SK-N-SH (cell line): ENCODE results near the gene MBNL1. TPM values are rescaled to one million over a fixed set of nuclear protein-coding genes. Genes with fewer than 3 reads are reported as not detected.

Source experiments
- CTCF ChIA-PET: fragments of 300-600, 350-600 bp; formaldehyde crosslinking; extraction: SDS; loops from one replicate; lab custom pipeline; 2021; lab: Yijun Ruan, JAX
- POLR2A ChIA-PET: fragments of 350-600 bp; sonication (Branson Sonifier 250); formaldehyde crosslinking; extraction: SDS; loops from one replicate; lab custom pipeline; 2020; ENCODE audit warnings: antibody characterized with exemption, inconsistent platforms; lab: Yijun Ruan, JAX
- DNase-seq: peaks from one replicate; pipeline ENCODE4 v3.0.0; 2012
- H2AFZ ChIP-seq: fragments of 200-600 bp; sonication (generic); 2 replicates; pipeline ENCODE4 v1.8.1; 2016; ENCODE audit warnings: antibody characterized with exemption, mild to moderate bottlenecking, low read depth
- H3F3A ChIP-seq: fragments of 200-600 bp; sonication (generic); replicated peaks from 2 replicates; pipeline ENCODE3; 2016; ENCODE audit warnings: antibody characterized with exemption, mild to moderate bottlenecking; ENCODE audit not compliant: insufficient read depth
- H3K27ac ChIP-seq, 2 experiments: fragments of 200-500 bp in 1 of 2; fragments of 200-600 bp in 1 of 2; sonication (Bioruptor generic) in 1 of 2; sonication (generic), shearing (Covaris generic) in 1 of 2; 2 replicates each; pipeline versions ENCODE4 v1.5.1 to v1.6.1; 2014 to 2016; ENCODE audit warnings: low read depth in 2 of 2, inconsistent platforms in 1 of 2, low read length in 1 of 2, mild to moderate bottlenecking in 1 of 2, mixed read lengths in 1 of 2
- H3K27me3 ChIP-seq: fragments of 200-600 bp; sonication (generic), shearing (Covaris generic); 2 replicates; pipeline ENCODE4 v1.6.1; 2016; ENCODE audit warnings: mixed run types; ENCODE audit not compliant: insufficient read depth
- H3K36me3 ChIP-seq, 2 experiments: fragments of 200-500 bp in 1 of 2; fragments of 200-600 bp in 1 of 2; sonication (Bioruptor generic) in 1 of 2; sonication (generic) in 1 of 2; replicated peaks in 1 of 2; 2 replicates each; pipeline versions ENCODE3 to v1.5.1; 2014 to 2016; ENCODE audit warnings: low read length in 1 of 2, mild to moderate bottlenecking in 1 of 2; ENCODE audit not compliant: insufficient read depth in 2 of 2, control insufficient read depth in 1 of 2
- H3K4me1 ChIP-seq, 2 experiments: fragments of 200-500 bp in 1 of 2; fragments of 200-600 bp in 1 of 2; sonication (Bioruptor generic) in 1 of 2; sonication (generic), shearing (Covaris generic) in 1 of 2; 2 replicates each; pipeline versions ENCODE4 v1.5.1 to v1.6.1; 2014 to 2016; ENCODE audit warnings: low read depth in 1 of 2, low read length in 1 of 2, mixed run types in 1 of 2; ENCODE audit not compliant: insufficient read depth in 2 of 2, control insufficient read depth in 1 of 2
- H3K4me2 ChIP-seq: fragments of 200-600 bp; sonication (generic), shearing (Covaris generic); 2 replicates; pipeline ENCODE4 v1.6.1; 2017; ENCODE audit warnings: mixed run types
- H3K4me3 ChIP-seq, 2 experiments: fragments of 200-500 bp in 1 of 2; fragments of 200-600 bp in 1 of 2; sonication (Bioruptor generic) in 1 of 2; sonication (generic), shearing (Covaris generic) in 1 of 2; 2 replicates each; pipeline versions ENCODE4 v1.5.1 to v1.8.1; 2014 to 2016; ENCODE audit warnings: low read depth in 2 of 2, inconsistent platforms in 1 of 2, low read length in 1 of 2, mild to moderate bottlenecking in 1 of 2, mixed read lengths in 1 of 2, moderate library complexity in 1 of 2
- H3K79me2 ChIP-seq: fragments of 200-600 bp; sonication (generic); 2 replicates; pipeline ENCODE4 v1.8.1; 2017; ENCODE audit warnings: mild to moderate bottlenecking; ENCODE audit not compliant: insufficient read depth
- H3K9ac ChIP-seq: fragments of 200-600 bp; sonication (generic); 2 replicates; pipeline ENCODE4 v1.6.1; 2017; ENCODE audit warnings: mixed run types
- H3K9me2 ChIP-seq: fragments of 200-600 bp; sonication (generic); 2 replicates; pipeline ENCODE4 v1.6.1; 2017; ENCODE audit warnings: mixed run types
- H3K9me3 ChIP-seq: fragments of 200-600 bp; sonication (generic); 2 replicates; pipeline ENCODE4 v1.6.1; 2017; ENCODE audit warnings: mixed run types, mild to moderate bottlenecking, moderate library complexity
- H4K20me1 ChIP-seq: fragments of 200-600 bp; sonication (generic); 2 replicates; pipeline ENCODE4 v1.6.1; 2017; ENCODE audit warnings: mild to moderate bottlenecking, mixed run types; ENCODE audit not compliant: insufficient read depth
- ELF1 ChIP-seq: IDR thresholded peaks from 2 replicates; pipeline ENCODE4 v1.4.0; 2012
- EP300 ChIP-seq, 2 experiments: IDR thresholded peaks; 2 replicates each; pipeline versions ENCODE4 v1.4.0 to v1.6.1; 2012; ENCODE audit warnings: borderline replicate concordance in 1 of 2, low read depth in 1 of 2, low read length in 1 of 2
- EZH2phosphoT487 ChIP-seq: fragments of 200-600 bp; sonication (generic); IDR thresholded peaks from 2 replicates; pipeline ENCODE4 v1.6.1; 2017; ENCODE audit warnings: low read depth, mixed run types, mild to moderate bottlenecking, antibody characterized with exemption, moderate library complexity, borderline replicate concordance
- FOXM1 ChIP-seq: IDR thresholded peaks from 2 replicates; pipeline ENCODE4 v1.4.0; 2012; ENCODE audit warnings: low read depth, mild to moderate bottlenecking
- GABPA ChIP-seq: IDR thresholded peaks from 2 replicates; pipeline ENCODE4 v1.4.0; 2012; ENCODE audit warnings: low read depth, mild to moderate bottlenecking
- GATA2 ChIP-seq: sonication (generic); formaldehyde crosslinking; IDR thresholded peaks from 2 replicates; pipeline ENCODE4 v1.5.0; 2020; ENCODE audit warnings: mild to moderate bottlenecking, missing genetic modification reagents
- MXI1 ChIP-seq: IDR thresholded peaks from 2 replicates; pipeline ENCODE4 v1.6.1; 2012; ENCODE audit warnings: mild to moderate bottlenecking, low read depth, low read length, improper control_type of control experiment
- RAD21 ChIP-seq: IDR thresholded peaks from 2 replicates; pipeline ENCODE4 v1.6.1; 2012; ENCODE audit warnings: mild to moderate bottlenecking, low read length
- RCOR1 ChIP-seq: fragments of 150-350 bp; IDR thresholded peaks from 2 replicates; pipeline ENCODE4 v1.6.1; 2017; ENCODE audit warnings: antibody characterized with exemption, low read length
- RFX5 ChIP-seq: IDR thresholded peaks from 2 replicates; pipeline ENCODE4 v1.6.1; 2012; ENCODE audit warnings: mild to moderate bottlenecking, improper control_type of control experiment, low read length
- SMC3 ChIP-seq: IDR thresholded peaks from 2 replicates; pipeline ENCODE4 v1.6.1; 2012; ENCODE audit warnings: low read depth, low read length, improper control_type of control experiment
- TAF1 ChIP-seq: IDR thresholded peaks from 2 replicates; pipeline ENCODE4 v1.6.1; 2012; ENCODE audit warnings: low read depth, mild to moderate bottlenecking, low read length, moderate library complexity, borderline replicate concordance
- TEAD4 ChIP-seq: IDR thresholded peaks from 2 replicates; pipeline ENCODE4 v1.4.0; 2012; ENCODE audit warnings: mild to moderate bottlenecking, borderline replicate concordance; ENCODE audit not compliant: insufficient read depth
- YY1 ChIP-seq: IDR thresholded peaks from 2 replicates; pipeline ENCODE4 v1.4.0; 2012; ENCODE audit warnings: low read depth, mild to moderate bottlenecking
- WGBS: methylation state at CpG from one replicate; pipeline ENCODE4 v1.1.6; 2017; ENCODE audit warnings: low lambda C conversion rate; 5-methylcytosine and 5-hydroxymethylcytosine counted together
- polyA plus RNA-seq, 3 experiments: library from polyadenylated mRNA; depleted of rRNA; stranded (reverse); fragments of >200 nt; gene quantifications; 2 replicates each; pipeline ENCODE4 v1.2.3, GENCODE V29; 2012
- TF ChIP-seq, protein P1 (sequence below): fragments of 200-600 bp; sonication (generic); IDR thresholded peaks from 2 replicates; pipeline ENCODE4 v1.6.1; 2017; ENCODE audit warnings: antibody characterized with exemption, mild to moderate bottlenecking, moderate library complexity
- TF ChIP-seq, protein P2 (sequence below): fragments of 150-350 bp; IDR thresholded peaks from 2 replicates; pipeline ENCODE4 v1.6.1; 2016; ENCODE audit warnings: mild to moderate bottlenecking, low read depth, low read length
- TF ChIP-seq, protein P3 (sequence below): fragments of 150-350 bp; IDR thresholded peaks from 2 replicates; pipeline ENCODE4 v1.6.1; 2017; ENCODE audit warnings: antibody characterized with exemption, low read length, low read depth, borderline replicate concordance

Gene MBNL1
- polyA plus RNA-seq, 1 of the 3 experiments (the other 2 are of a cell fraction), result 44.3 TPM

DNA sequence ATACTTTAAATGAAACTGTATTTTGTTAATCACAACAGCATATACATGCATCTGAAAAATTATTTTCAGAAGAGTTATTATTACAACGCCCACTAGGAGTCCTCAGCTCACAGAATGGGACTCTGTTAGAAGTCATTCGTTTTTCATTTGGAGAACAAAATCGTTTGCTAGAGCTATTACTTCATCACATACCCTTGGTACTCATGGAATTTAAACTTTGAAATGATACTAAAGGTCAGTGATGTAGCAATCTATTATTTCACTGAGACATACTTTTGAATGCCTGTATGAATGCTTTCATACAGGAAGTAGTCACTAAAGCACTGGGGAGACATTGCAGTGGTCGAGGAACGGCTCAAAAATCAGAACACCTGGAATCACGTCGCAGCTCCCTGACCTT is 198.1 kb downstream of the MBNL1 start:
- no peaks in the 10 kb centered on the region for H3K9me2 ChIP-seq
- H3K79me2 ChIP-seq, result no peaks in the 10 kb centered on the region
- no peak overlapping the region for H3K9ac ChIP-seq
- no peaks in the 10 kb centered on the region for H4K20me1 ChIP-seq
- POLR2A ChIA-PET, result no interaction called here
- no peaks in the 10 kb centered on the region for H3K27me3 ChIP-seq
- peaks cover 45% of the 10 kb centered on the region for H3F3A ChIP-seq
- no peaks in the 10 kb centered on the region for H3K9me3 ChIP-seq
- CTCF ChIA-PET, result interaction anchor here (0.6 to 2.3 kb wide), 14 partner anchors 9 to 560 kb away, joined by 3 to 12 read pairs (median 4); no protein-coding TSS in a partner anchor
- TF ChIP-seq, protein P1, sequence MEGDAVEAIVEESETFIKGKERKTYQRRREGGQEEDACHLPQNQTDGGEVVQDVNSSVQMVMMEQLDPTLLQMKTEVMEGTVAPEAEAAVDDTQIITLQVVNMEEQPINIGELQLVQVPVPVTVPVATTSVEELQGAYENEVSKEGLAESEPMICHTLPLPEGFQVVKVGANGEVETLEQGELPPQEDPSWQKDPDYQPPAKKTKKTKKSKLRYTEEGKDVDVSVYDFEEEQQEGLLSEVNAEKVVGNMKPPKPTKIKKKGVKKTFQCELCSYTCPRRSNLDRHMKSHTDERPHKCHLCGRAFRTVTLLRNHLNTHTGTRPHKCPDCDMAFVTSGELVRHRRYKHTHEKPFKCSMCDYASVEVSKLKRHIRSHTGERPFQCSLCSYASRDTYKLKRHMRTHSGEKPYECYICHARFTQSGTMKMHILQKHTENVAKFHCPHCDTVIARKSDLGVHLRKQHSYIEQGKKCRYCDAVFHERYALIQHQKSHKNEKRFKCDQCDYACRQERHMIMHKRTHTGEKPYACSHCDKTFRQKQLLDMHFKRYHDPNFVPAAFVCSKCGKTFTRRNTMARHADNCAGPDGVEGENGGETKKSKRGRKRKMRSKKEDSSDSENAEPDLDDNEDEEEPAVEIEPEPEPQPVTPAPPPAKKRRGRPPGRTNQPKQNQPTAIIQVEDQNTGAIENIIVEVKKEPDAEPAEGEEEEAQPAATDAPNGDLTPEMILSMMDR, result peak; percentile 62
- TF ChIP-seq, protein P2, sequence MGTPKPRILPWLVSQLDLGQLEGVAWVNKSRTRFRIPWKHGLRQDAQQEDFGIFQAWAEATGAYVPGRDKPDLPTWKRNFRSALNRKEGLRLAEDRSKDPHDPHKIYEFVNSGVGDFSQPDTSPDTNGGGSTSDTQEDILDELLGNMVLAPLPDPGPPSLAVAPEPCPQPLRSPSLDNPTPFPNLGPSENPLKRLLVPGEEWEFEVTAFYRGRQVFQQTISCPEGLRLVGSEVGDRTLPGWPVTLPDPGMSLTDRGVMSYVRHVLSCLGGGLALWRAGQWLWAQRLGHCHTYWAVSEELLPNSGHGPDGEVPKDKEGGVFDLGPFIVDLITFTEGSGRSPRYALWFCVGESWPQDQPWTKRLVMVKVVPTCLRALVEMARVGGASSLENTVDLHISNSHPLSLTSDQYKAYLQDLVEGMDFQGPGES, result no peak
- TF ChIP-seq RAD21 (peak; percentile 42), RFX5 (no peak)
- no peak overlapping the region for H2AFZ ChIP-seq
- peak; percentile 32 for DNase-seq
- H3K4me3 ChIP-seq, result no peak overlapping the region
- H3K4me1 ChIP-seq, result no peaks in the 10 kb centered on the region; a peak in 1 of 4 replicates
- no peak overlapping the region for H3K27ac ChIP-seq
- 62% methylated on average over 7 of the region's 7 CpGs for WGBS
- H3K4me2 ChIP-seq, result no peak overlapping the region
- peaks cover 43 to 60% of the 10 kb centered on the region in 2 experiments for H3K36me3 ChIP-seq

DNA sequence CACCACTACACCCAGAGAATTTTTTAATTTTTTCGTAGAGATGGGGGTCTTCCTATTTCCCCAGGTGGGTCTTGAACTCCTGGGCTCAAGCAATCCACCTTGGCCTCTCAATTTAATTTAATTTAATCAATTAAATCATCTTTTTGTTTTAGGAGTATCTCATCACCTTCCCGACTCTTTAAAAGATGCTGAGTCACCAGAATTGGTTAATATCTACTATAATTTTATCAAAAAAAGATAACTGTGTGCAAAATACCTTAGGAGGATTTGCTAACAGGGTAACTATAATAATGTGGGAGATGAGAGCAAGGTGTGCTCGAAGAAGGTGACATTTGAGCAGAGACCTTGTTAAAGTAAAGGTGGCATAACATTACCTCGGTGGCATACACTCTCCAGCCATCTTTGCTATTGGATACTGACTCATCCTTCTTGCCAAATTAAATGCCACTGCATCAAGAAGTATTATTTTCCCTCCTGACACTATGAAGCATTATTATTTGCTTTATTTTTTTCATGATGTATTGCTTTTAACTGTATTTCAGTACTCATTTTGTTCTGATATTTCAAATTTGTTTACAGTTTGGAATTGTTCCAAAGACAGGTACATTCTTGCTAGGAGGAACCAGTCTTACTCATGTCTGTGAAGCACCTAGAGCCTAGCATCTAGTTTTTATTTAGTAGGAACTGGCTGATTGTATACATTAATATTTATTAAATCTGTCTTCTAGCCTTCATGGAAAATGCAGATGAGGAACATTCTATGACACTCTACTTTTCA is 200.7 kb downstream of the MBNL1 start:
- Histone ChIP-seq H3K27me3 (no peaks in the 10 kb centered on the region), H3K4me3 (no peak overlapping the region), H3K9me3 (no peaks in the 10 kb centered on the region), H3K36me3 (peaks cover 18 to 35% of the 10 kb centered on the region in 2 experiments), H3K9me2 (no peaks in the 10 kb centered on the region), H2AFZ (no peak overlapping the region), H3K27ac (no peak overlapping the region), H3K4me1 (peaks cover 0 to 3% of the 10 kb centered on the region in 2 experiments; a peak in 1 of 4 replicates), H3F3A (peaks cover 46% of the 10 kb centered on the region), H4K20me1 (no peaks in the 10 kb centered on the region), H3K79me2 (no peaks in the 10 kb centered on the region), H3K4me2 (no peak overlapping the region), H3K9ac (no peak overlapping the region)
- ChIA-PET POLR2A (no interaction called here), CTCF (no interaction called here)
- WGBS, result 88% methylated on average over 4 of the region's 4 CpGs
- no peak for DNase-seq
- TF ChIP-seq TAF1, result no peak
- TF ChIP-seq RCOR1, result no peak
- TF ChIP-seq YY1, result no peak
- no peak for TF ChIP-seq GATA2 (CRISPR knock-in tag)
- no peak for TF ChIP-seq GABPA
- no peak for TF ChIP-seq EP300 (IDR thresholded peaks at IDR 0.05; ENCODE audit: borderline replicate concordance in 1 of 2, low read depth in 1 of 2, low read length in 1 of 2)
- TF ChIP-seq RFX5, result no peak
- no peak for TF ChIP-seq FOXM1
- TF ChIP-seq MXI1, result no peak
- TF ChIP-seq SMC3, result no peak
- TF ChIP-seq, protein P2, result no peak
- TF ChIP-seq, protein P3, sequence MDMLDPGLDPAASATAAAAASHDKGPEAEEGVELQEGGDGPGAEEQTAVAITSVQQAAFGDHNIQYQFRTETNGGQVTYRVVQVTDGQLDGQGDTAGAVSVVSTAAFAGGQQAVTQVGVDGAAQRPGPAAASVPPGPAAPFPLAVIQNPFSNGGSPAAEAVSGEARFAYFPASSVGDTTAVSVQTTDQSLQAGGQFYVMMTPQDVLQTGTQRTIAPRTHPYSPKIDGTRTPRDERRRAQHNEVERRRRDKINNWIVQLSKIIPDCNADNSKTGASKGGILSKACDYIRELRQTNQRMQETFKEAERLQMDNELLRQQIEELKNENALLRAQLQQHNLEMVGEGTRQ, result no peak
- no peak for TF ChIP-seq ELF1
- TF ChIP-seq TEAD4, result no peak
- no peak for TF ChIP-seq EZH2phosphoT487
